Transverse colon (tissue), 3 donors: Measurements from ENCODE around the gene FER.

ENCODE experiments used
- POLR2A ChIP-seq: fragments of 450-650 bp; IDR thresholded peaks from one replicate; pipeline ENCODE4 v1.6.1; 2016; ENCODE audit warnings: antibody characterized with exemption, mild to moderate bottlenecking, moderate library complexity
- POLR2AphosphoS5 ChIP-seq, 3 donors: sonication (generic); formaldehyde crosslinking; IDR thresholded peaks; one replicate each; pipeline ENCODE4 v1.6.1; 2016; ENCODE audit warnings: antibody characterized with exemption in 3 of 3

DNA sequence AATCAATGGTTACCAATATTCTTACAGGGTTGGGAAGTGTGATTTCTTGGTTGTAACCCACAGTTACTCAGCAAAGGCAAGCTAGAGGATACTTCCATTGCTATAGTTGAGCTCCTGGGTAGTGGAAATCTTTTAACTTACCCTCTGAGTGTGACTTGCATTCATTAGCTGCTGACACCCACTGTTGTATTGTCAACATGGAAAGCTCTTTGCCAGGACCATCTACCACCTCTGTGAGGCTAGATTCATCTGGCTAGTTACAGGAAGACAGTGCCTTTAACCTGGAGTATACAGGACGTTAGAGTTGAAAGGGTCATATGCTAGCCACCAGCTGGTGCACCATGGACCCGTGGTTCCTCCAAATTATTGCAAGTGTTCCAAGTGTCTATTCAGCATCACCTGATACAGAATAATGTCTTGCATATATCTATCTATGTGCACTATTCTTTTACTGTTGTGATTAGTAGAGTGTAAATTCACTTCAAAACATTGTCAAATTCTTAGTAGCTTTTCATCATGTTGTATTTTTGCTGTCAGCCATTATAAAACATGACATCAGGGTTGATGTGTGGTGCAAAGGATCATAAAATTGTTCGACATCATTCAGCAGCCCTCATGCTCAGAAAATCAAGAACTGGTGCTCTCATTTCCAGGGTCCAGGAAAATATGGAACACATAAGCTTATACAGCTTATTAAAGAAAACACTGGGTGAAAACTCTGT, 423.1 kb downstream of the FER start:
- TF ChIP-seq POLR2AphosphoS5 (IDR thresholded peaks at IDR 0.05) (no peak), POLR2A (no peak)
